ENCODE measurements around the gene RAB17.

RAB17 gene

GRCh38 chr2:237538901-237539300, 51.6 kb downstream of the RAB17 start:
- DNase-seq (ENCODE audit: low read depth in 2 of 2): no peak

GRCh38 chr2:237538001-237538720, 52.4 kb downstream of the RAB17 start:
- no peak for DNase-seq (ENCODE audit: low read depth in 2 of 2)

- no peak for DNase-seq (ENCODE audit: low read depth in 2 of 2)
Observed at GRCh38 chr2:237536617-237537016, 53.9 kb downstream of the RAB17 start.

GRCh38 chr2:237536083-237536415, 54.5 kb downstream of the RAB17 start:
- no peak for DNase-seq (ENCODE audit: low read depth in 2 of 2)

GRCh38 chr2:237535385-237536082, 55.0 kb downstream of the RAB17 start:
- DNase-seq (ENCODE audit: low read depth in 2 of 2): no peak

GRCh38 chr2:237534380-237534779, 56.2 kb downstream of the RAB17 start:
- DNase-seq (ENCODE audit: low read depth in 2 of 2): no peak

- DNase-seq (ENCODE audit: low read depth in 2 of 2): no peak
Observed at GRCh38 chr2:237533668-237534161, 56.8 kb downstream of the RAB17 start.

- no peak for DNase-seq (ENCODE audit: low read depth in 2 of 2)
Observed at GRCh38 chr2:237532160-237532559, 58.4 kb downstream of the RAB17 start.

- DNase-seq (ENCODE audit: low read depth in 2 of 2): no peak
Observed at GRCh38 chr2:237530472-237531433, 59.8 kb downstream of the RAB17 start.

- no peak for DNase-seq (ENCODE audit: low read depth in 2 of 2)
Observed at GRCh38 chr2:237529452-237530402, 60.8 kb downstream of the RAB17 start.

GRCh38 chr2:237527766-237528165, 62.8 kb downstream of the RAB17 start:
- DNase-seq (ENCODE audit: low read depth in 2 of 2): no peak

GRCh38 chr2:237527233-237527632, 63.3 kb downstream of the RAB17 start:
- DNase-seq (ENCODE audit: low read depth in 2 of 2): no peak

GRCh38 chr2:237525559-237526157, 64.9 kb downstream of the RAB17 start:
- no peak for DNase-seq (ENCODE audit: low read depth in 2 of 2)

- DNase-seq (ENCODE audit: low read depth in 2 of 2): no peak
Observed at GRCh38 chr2:237524631-237525030, 65.9 kb downstream of the RAB17 start.

Measured in activated CD4-positive, alpha-beta T cell treated with anti-CD3 and anti-CD28 coated beads for 24 hours (primary cell).